ENCODE results near the gene TRIP13. TPM values are rescaled to one million over a fixed set of nuclear protein-coding genes. Genes with fewer than 3 reads are reported as not detected.

The TRIP13 gene, protein sequence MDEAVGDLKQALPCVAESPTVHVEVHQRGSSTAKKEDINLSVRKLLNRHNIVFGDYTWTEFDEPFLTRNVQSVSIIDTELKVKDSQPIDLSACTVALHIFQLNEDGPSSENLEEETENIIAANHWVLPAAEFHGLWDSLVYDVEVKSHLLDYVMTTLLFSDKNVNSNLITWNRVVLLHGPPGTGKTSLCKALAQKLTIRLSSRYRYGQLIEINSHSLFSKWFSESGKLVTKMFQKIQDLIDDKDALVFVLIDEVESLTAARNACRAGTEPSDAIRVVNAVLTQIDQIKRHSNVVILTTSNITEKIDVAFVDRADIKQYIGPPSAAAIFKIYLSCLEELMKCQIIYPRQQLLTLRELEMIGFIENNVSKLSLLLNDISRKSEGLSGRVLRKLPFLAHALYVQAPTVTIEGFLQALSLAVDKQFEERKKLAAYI
- 65.1 to 72.8 TPM (median 70.4 TPM) in 5 replicates for total RNA-seq (2022; extraction: Qiagen RNA extraction)

DNA sequence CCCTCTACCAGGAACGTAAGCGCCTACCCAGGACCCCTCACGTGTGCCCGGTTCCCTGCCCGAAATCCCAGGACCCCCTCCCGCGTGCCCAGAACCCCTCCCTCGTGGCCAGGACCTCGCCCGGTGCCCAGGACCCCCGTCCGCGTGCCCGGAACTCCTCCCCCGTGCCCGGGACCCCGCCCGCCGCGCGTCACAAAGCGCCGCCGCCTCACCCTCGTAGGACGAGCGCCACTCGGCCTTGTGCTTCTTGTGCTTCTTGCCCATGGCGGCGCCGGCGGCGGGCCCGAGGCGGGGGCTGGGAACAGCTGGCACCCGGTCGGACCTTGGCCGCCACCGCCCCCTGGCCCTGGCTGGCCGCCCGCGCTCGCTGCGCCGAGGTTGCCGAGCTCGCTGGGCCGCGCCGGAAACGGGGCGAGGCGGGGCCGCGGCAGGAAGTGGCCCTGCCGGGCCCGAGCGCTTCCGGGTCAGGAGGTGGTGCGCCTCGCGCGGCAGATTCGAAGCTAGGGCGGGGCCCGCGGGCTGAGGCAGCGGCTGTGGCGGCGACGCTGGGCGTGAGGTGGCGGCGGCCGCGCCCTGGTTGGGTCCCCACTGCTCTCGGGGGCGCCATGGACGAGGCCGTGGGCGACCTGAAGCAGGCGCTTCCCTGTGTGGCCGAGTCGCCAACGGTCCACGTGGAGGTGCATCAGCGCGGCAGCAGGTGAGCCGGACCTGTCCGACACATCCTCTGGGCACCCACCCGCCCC lies at the start of gene TRIP13, which contains the start of gene BRD9:
Gene TRIP13 (plus strand): TSS at position 491 of the 743 bp plus-strand sequence. CDS start 115 bp downstream, at position 606.
Gene BRD9 (minus strand): TSS at position 408 of the 743 bp plus-strand sequence. CDS start 144 bp downstream, at position 264.

GRCh38 chr5:850511-851006 lies 42.1 kb upstream of the TRIP13 start, which contains the start of gene ZDHHC11:
Gene ZDHHC11 (minus strand): TSS chr5:850986. CDS start chr5:850602, 384 bp downstream.

Other genes starting within 250 kb of the TRIP13 start
- gene TPPP, start 199.5 kb upstream of the TRIP13 start, total RNA-seq (2022; extraction: Qiagen RNA extraction) = 4.7 to 6.4 TPM (median 5.6 TPM) in 5 replicates
- gene ZDHHC11B, start 108.2 kb upstream of the TRIP13 start, total RNA-seq (2022; extraction: Qiagen RNA extraction) = 0.83 to 1.7 TPM (median 1.2 TPM) in 5 replicates
- 14.5 to 21.3 TPM (median 17.1 TPM) in 5 replicates for gene ZDHHC11, start 41.9 kb upstream of the TRIP13 start, total RNA-seq (2022; extraction: Qiagen RNA extraction)
- 35.2 to 41.9 TPM (median 41.3 TPM) in 5 replicates for gene BRD9, start 83 bp upstream of the TRIP13 start, total RNA-seq (2022; extraction: Qiagen RNA extraction)
- gene NKD2, start 115.9 kb downstream of the TRIP13 start, total RNA-seq (2022; extraction: Qiagen RNA extraction) = 13.7 to 19.1 TPM (median 18.3 TPM) in 5 replicates
- gene SLC12A7, start 219.2 kb downstream of the TRIP13 start, total RNA-seq (2022; extraction: Qiagen RNA extraction) = 21.8 to 33.9 TPM (median 29.1 TPM) in 5 replicates